DOHH2 (cell line): Measurements from ENCODE around the gene SPINK14.

Experiments used
- EZH2phosphoT487 ChIP-seq: fragments of 200-600 bp; sonication (generic); IDR thresholded peaks from 2 replicates; pipeline ENCODE4 v1.6.1; 2017; ENCODE audit warnings: borderline replicate concordance, mild to moderate bottlenecking, antibody characterized with exemption, low read length, moderate library complexity, mixed read lengths
- TF ChIP-seq, protein P1 (sequence below): fragments of 200-600 bp; sonication (generic); IDR thresholded peaks from one replicate; pipeline ENCODE4 v1.5.1; 2014; ENCODE audit warnings: antibody characterized with exemption, mild to moderate bottlenecking, low read depth, low read length; ENCODE audit not compliant: poor library complexity, severe bottlenecking

GRCh38 chr5:148145916-148146315, 22.4 kb upstream of the SPINK14 start:
- TF ChIP-seq EZH2phosphoT487 = no peak
- TF ChIP-seq, protein P1, sequence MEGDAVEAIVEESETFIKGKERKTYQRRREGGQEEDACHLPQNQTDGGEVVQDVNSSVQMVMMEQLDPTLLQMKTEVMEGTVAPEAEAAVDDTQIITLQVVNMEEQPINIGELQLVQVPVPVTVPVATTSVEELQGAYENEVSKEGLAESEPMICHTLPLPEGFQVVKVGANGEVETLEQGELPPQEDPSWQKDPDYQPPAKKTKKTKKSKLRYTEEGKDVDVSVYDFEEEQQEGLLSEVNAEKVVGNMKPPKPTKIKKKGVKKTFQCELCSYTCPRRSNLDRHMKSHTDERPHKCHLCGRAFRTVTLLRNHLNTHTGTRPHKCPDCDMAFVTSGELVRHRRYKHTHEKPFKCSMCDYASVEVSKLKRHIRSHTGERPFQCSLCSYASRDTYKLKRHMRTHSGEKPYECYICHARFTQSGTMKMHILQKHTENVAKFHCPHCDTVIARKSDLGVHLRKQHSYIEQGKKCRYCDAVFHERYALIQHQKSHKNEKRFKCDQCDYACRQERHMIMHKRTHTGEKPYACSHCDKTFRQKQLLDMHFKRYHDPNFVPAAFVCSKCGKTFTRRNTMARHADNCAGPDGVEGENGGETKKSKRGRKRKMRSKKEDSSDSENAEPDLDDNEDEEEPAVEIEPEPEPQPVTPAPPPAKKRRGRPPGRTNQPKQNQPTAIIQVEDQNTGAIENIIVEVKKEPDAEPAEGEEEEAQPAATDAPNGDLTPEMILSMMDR = no peak
